Astrocyte (in vitro differentiated cells and primary cell): ENCODE results near the gene ZNF512B.

Experiments used
- CTCF ChIP-seq: IDR thresholded peaks from 2 replicates; pipeline ENCODE4 v1.5.1; 2011; ENCODE audit warnings: low read depth, mild to moderate bottlenecking, inconsistent platforms, low read length, moderate library complexity; ENCODE audit not compliant: insufficient read depth
- EZH2 ChIP-seq: IDR thresholded peaks from 2 replicates; pipeline ENCODE4 v1.6.1; 2012; ENCODE audit warnings: mild to moderate bottlenecking, low read length, inconsistent platforms; ENCODE audit not compliant: insufficient read depth

DNA sequence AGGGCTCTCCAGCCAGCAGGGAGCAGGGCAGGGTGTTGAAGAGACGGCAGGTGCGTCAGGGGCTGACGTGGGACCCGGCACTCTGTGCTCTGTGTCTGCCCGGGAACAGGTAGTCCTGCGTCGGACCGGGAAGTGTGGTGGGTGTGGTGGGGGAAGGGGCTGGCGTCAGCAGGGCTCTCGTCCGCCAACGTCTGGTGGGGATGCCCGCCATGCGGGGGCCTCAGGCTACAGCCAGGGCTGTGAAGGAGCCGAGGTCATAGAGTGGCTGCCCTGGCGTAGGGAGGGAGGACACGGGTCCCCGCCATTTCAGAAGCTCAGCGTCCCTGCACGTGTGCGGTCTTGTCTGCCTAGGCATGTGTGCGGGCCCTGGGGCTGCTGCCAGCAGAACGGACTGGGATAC, 49.5 kb downstream of the ZNF512B start:
- TF ChIP-seq CTCF (no peak), EZH2 (no peak)
